Measurements from ENCODE around the gene EIF5B.
"Not testable (repeated sequence)": the region's sequence is repeated elsewhere in the genome, so short reads cannot be mapped to it uniquely, and the experiment has no call there.

EIF5B gene

DNA sequence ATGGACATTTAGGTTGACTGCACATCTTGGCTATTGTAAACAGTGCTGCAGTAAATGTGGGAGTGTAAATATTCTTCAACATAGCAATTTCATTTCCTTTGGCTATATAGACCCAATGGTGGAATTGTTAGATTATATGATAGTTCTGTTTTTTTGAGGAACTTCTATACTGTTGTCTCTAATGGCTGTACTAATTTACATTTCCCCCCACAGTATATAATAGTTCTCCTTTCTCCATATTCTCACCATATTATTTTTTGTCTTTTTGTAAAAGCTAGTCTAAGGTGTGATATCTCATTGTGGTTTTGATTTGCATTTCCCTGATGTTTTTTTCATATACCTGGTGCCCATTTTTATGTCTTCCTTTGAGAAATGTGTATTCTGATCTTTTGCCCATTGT, 13.0 kb downstream of the EIF5B start:
- Histone ChIP-seq H3K4me3 (ENCODE audit: low read length in 2 of 2) (no peak overlapping the region), H3K14ac (ENCODE audit: low read length) (no peak overlapping the region), H2BK15ac (ENCODE audit: low read length) (no peak overlapping the region), H3K18ac (ENCODE audit: low read length) (no peak overlapping the region), H3K27ac (replicated peaks; ENCODE audit: low read length) (no peak overlapping the region), H3K36me3 (replicated peaks in 1 of 2; ENCODE audit: control insufficient read depth in 2 of 2, insufficient read depth in 2 of 2, low read length in 2 of 2) (no peaks in the 10 kb centered on the region), H2BK5ac (ENCODE audit: low read length) (no peak overlapping the region), H3K4ac (ENCODE audit: low read length) (no peak overlapping the region), H3K27me3 (ENCODE audit: control insufficient read depth in 3 of 3, insufficient read depth in 3 of 3, low read depth in 1 of 3, low read length in 3 of 3) (no peaks in the 10 kb centered on the region), H2AK5ac (ENCODE audit: low read depth, low read length) (no peak overlapping the region), H3K9me3 (replicated peaks in 1 of 2; ENCODE audit: control insufficient read depth in 2 of 2, insufficient read depth in 1 of 2, low read depth in 1 of 2, low read length in 2 of 2) (no peaks in the 10 kb centered on the region), H3K23ac (ENCODE audit: low read depth, low read length, poor library complexity) (no peak overlapping the region), H4K8ac (ENCODE audit: low read depth, low read length) (no peak overlapping the region), H4K91ac (ENCODE audit: low read depth, low read length, poor library complexity) (no peak overlapping the region), H2AFZ (ENCODE audit: low read length) (no peak overlapping the region), H3K4me2 (ENCODE audit: insufficient read depth, low read length, poor library complexity, severe bottlenecking) (no peak overlapping the region), H3K4me1 (ENCODE audit: control insufficient read depth in 2 of 2, insufficient read depth in 1 of 2, low read depth in 1 of 2, low read length in 2 of 2) (no peaks in the 10 kb centered on the region), H3K79me1 (ENCODE audit: low read depth, low read length) (no peaks in the 10 kb centered on the region), H3K9ac (ENCODE audit: low read depth, low read length, poor library complexity) (no peak overlapping the region), H2BK12ac (ENCODE audit: low read length) (no peak overlapping the region), H2BK120ac (ENCODE audit: low read depth, low read length) (no peak overlapping the region)
- DNase-seq (ENCODE audit: low spot score) = no peak

DNA sequence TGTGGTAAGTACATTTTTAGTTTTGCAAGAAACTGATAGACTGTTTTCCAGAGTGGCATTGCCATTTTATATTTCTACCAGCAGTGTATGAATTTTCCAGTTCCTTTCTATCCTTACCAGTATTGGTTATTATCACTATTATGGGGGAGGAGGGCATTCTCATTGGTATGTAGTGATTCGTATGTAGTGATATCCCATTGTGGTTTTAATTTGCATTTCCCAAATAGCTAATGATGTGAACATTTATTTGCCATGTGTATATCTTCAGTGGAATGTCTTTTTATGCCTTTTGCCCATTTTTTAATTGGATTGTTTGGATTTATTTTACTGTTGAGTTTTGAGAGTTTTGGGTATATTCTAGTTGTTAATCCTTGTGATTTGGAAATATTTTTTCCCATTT, 16.9 kb downstream of the EIF5B start:
- Histone ChIP-seq H3K9ac (ENCODE audit: low read depth, low read length, poor library complexity) (no peak overlapping the region), H3K23ac (ENCODE audit: low read depth, low read length, poor library complexity) (no peak overlapping the region), H2AK5ac (ENCODE audit: low read depth, low read length) (no peak overlapping the region), H2BK15ac (ENCODE audit: low read length) (no peak overlapping the region), H3K4ac (ENCODE audit: low read length) (no peak overlapping the region), H2BK5ac (ENCODE audit: low read length) (no peak overlapping the region), H3K4me1 (ENCODE audit: control insufficient read depth in 2 of 2, insufficient read depth in 1 of 2, low read depth in 1 of 2, low read length in 2 of 2) (no peaks in the 10 kb centered on the region), H2BK120ac (ENCODE audit: low read depth, low read length) (no peak overlapping the region), H3K9me3 (replicated peaks in 1 of 2; ENCODE audit: control insufficient read depth in 2 of 2, insufficient read depth in 1 of 2, low read depth in 1 of 2, low read length in 2 of 2) (no peaks in the 10 kb centered on the region), H3K27me3 (ENCODE audit: control insufficient read depth in 3 of 3, insufficient read depth in 3 of 3, low read depth in 1 of 3, low read length in 3 of 3) (no peaks in the 10 kb centered on the region), H3K4me3 (ENCODE audit: low read length in 2 of 2) (no peak overlapping the region), H3K36me3 (replicated peaks in 1 of 2; ENCODE audit: control insufficient read depth in 2 of 2, insufficient read depth in 2 of 2, low read length in 2 of 2) (no peaks in the 10 kb centered on the region), H3K27ac (replicated peaks; ENCODE audit: low read length) (no peak overlapping the region), H3K14ac (ENCODE audit: low read length) (no peak overlapping the region), H4K8ac (ENCODE audit: low read depth, low read length) (no peak overlapping the region), H3K18ac (ENCODE audit: low read length) (no peak overlapping the region), H3K4me2 (ENCODE audit: insufficient read depth, low read length, poor library complexity, severe bottlenecking) (no peak overlapping the region), H2AFZ (ENCODE audit: low read length) (no peak overlapping the region), H4K91ac (ENCODE audit: low read depth, low read length, poor library complexity) (no peak overlapping the region), H3K79me1 (ENCODE audit: low read depth, low read length) (no peaks in the 10 kb centered on the region), H2BK12ac (ENCODE audit: low read length) (no peak overlapping the region)
- whole genome bisulfite sequencing, 2 donors (ENCODE audit: extremely low coverage in 2 of 2, insufficient read length in 2 of 2, insufficient replicate concordance in 1 of 2) = no CpG with 5 or more reads among the region's 1 CpG
- no peak for DNase-seq (ENCODE audit: low spot score)

DNA sequence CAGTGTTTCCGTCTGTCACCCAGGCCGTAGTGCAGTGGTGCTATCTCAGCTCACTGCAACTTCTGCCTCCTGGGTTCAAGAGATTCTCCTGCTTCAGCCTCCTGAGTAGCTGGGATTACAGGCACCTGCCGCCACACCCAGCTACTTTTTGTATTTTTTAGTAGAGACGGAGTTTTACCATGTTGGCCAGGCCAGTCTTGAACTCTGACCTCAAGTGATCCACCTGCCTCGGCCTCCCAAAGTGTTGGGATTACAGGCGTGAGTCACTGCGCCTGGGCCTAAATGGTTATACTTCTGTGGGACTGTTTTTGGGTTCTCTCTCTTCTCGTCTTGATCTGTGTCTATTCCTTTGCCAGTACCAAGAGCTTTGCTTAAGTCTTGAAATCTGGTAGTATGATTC, 17.6 kb downstream of the EIF5B start:
- H3K4me3 ChIP-seq (ENCODE audit: low read length in 2 of 2); H3K23ac ChIP-seq (ENCODE audit: low read depth, low read length, poor library complexity); H2BK5ac ChIP-seq (ENCODE audit: low read length); H2BK15ac ChIP-seq (ENCODE audit: low read length); H3K27ac ChIP-seq (replicated peaks; ENCODE audit: low read length); H3K79me1 ChIP-seq (ENCODE audit: low read depth, low read length); H4K91ac ChIP-seq (ENCODE audit: low read depth, low read length, poor library complexity); H3K4ac ChIP-seq (ENCODE audit: low read length); H2BK120ac ChIP-seq (ENCODE audit: low read depth, low read length); H3K9me3 ChIP-seq (replicated peaks in 1 of 2; ENCODE audit: control insufficient read depth in 2 of 2, insufficient read depth in 1 of 2, low read depth in 1 of 2, low read length in 2 of 2); H3K4me1 ChIP-seq (ENCODE audit: control insufficient read depth in 2 of 2, insufficient read depth in 1 of 2, low read depth in 1 of 2, low read length in 2 of 2); H3K36me3 ChIP-seq (replicated peaks in 1 of 2; ENCODE audit: control insufficient read depth in 2 of 2, insufficient read depth in 2 of 2, low read length in 2 of 2); H3K9ac ChIP-seq (ENCODE audit: low read depth, low read length, poor library complexity); H2BK12ac ChIP-seq (ENCODE audit: low read length); DNase-seq (ENCODE audit: low spot score); H3K18ac ChIP-seq (ENCODE audit: low read length); H3K27me3 ChIP-seq (ENCODE audit: control insufficient read depth in 3 of 3, insufficient read depth in 3 of 3, low read depth in 1 of 3, low read length in 3 of 3); H4K8ac ChIP-seq (ENCODE audit: low read depth, low read length); H2AFZ ChIP-seq (ENCODE audit: low read length); H3K14ac ChIP-seq (ENCODE audit: low read length); H3K4me2 ChIP-seq (ENCODE audit: insufficient read depth, low read length, poor library complexity, severe bottlenecking); H2AK5ac ChIP-seq (ENCODE audit: low read depth, low read length): not testable (repeated sequence)
- no CpG with 5 or more reads among the region's 8 CpGs for WGBS, 2 donors (ENCODE audit: extremely low coverage in 2 of 2, insufficient read length in 2 of 2, insufficient replicate concordance in 1 of 2)

DNA sequence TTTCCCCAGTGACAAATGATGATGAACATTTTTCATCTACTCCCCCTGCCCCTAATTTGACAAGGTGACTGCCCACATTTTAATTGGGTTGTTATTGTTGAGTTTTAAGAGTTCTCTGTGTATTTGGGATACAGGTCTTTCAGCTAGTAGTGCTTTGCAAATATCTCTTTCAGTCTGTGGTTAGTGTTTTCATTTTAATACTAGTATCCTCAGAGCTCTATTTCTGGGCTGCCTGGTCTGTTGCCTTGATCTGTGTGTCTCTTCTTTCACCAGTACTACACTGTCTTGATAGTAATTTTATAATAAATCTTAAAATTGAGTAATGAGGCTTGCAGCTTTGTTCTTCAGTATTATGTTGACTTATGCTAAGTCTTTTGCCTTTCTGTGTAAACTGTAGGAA, 19.7 kb downstream of the EIF5B start:
- Histone ChIP-seq H2BK120ac (ENCODE audit: low read depth, low read length) (no peak overlapping the region), H3K4me3 (ENCODE audit: low read length in 2 of 2) (no peak overlapping the region), H3K27me3 (ENCODE audit: control insufficient read depth in 3 of 3, insufficient read depth in 3 of 3, low read depth in 1 of 3, low read length in 3 of 3) (no peaks in the 10 kb centered on the region), H3K4me2 (ENCODE audit: insufficient read depth, low read length, poor library complexity, severe bottlenecking) (no peak overlapping the region), H3K27ac (replicated peaks; ENCODE audit: low read length) (no peak overlapping the region), H3K4ac (ENCODE audit: low read length) (no peak overlapping the region), H2BK5ac (ENCODE audit: low read length) (no peak overlapping the region), H3K4me1 (ENCODE audit: control insufficient read depth in 2 of 2, insufficient read depth in 1 of 2, low read depth in 1 of 2, low read length in 2 of 2) (no peaks in the 10 kb centered on the region), H3K14ac (ENCODE audit: low read length) (no peak overlapping the region), H2BK15ac (ENCODE audit: low read length) (no peak overlapping the region), H2BK12ac (ENCODE audit: low read length) (no peak overlapping the region), H3K23ac (ENCODE audit: low read depth, low read length, poor library complexity) (no peak overlapping the region), H2AK5ac (ENCODE audit: low read depth, low read length) (no peak overlapping the region), H4K8ac (ENCODE audit: low read depth, low read length) (no peak overlapping the region), H3K9me3 (replicated peaks in 1 of 2; ENCODE audit: control insufficient read depth in 2 of 2, insufficient read depth in 1 of 2, low read depth in 1 of 2, low read length in 2 of 2) (no peaks in the 10 kb centered on the region), H4K91ac (ENCODE audit: low read depth, low read length, poor library complexity) (no peak overlapping the region), H3K36me3 (replicated peaks in 1 of 2; ENCODE audit: control insufficient read depth in 2 of 2, insufficient read depth in 2 of 2, low read length in 2 of 2) (peaks cover 0 to 20% of the 10 kb centered on the region in 2 donors), H3K79me1 (ENCODE audit: low read depth, low read length) (no peaks in the 10 kb centered on the region), H3K18ac (ENCODE audit: low read length) (no peak overlapping the region), H2AFZ (ENCODE audit: low read length) (no peak overlapping the region), H3K9ac (ENCODE audit: low read depth, low read length, poor library complexity) (no peak overlapping the region)
- no peak for DNase-seq (ENCODE audit: low spot score)

All from neuronal stem cell (in vitro differentiated cells).